Duodenal mucosa (tissue), 2 donors: Measurements from ENCODE around the gene SLC10A3.

ENCODE experiments used
- H3K27ac ChIP-seq: one replicate; pipeline ENCODE4 v1.7.0; 2013; ENCODE audit warnings: low read depth, low read length
- H3K27me3 ChIP-seq, 2 donors: one replicate each; pipeline ENCODE4 v1.7.0; 2013; ENCODE audit warnings: low read length in 2 of 2, control low read depth in 1 of 2; ENCODE audit not compliant: insufficient read depth in 2 of 2, control insufficient read depth in 1 of 2
- H3K36me3 ChIP-seq, 2 donors: one replicate each; pipeline ENCODE4 v1.7.0; 2013; ENCODE audit warnings: low read length in 2 of 2, control low read depth in 1 of 2; ENCODE audit not compliant: insufficient read depth in 2 of 2, control insufficient read depth in 1 of 2
- H3K4me1 ChIP-seq, 2 donors: one replicate each; pipeline ENCODE4 v1.7.0; 2013; ENCODE audit warnings: low read length in 2 of 2, control low read depth in 1 of 2; ENCODE audit not compliant: insufficient read depth in 2 of 2, control insufficient read depth in 1 of 2
- H3K4me3 ChIP-seq, 2 donors: one replicate each; pipeline ENCODE4 v1.7.0; 2013; ENCODE audit warnings: low read length in 2 of 2, low read depth in 1 of 2
- H3K9ac ChIP-seq, 2 donors: one replicate each; pipeline ENCODE4 v1.7.0; 2013; ENCODE audit warnings: low read length in 2 of 2, low read depth in 1 of 2
- H3K9me3 ChIP-seq, 2 donors: one replicate each; pipeline ENCODE4 v1.7.0; 2013; ENCODE audit warnings: low read length in 2 of 2, control low read depth in 1 of 2; ENCODE audit not compliant: control insufficient read depth in 1 of 2

Gene SLC10A3

DNA sequence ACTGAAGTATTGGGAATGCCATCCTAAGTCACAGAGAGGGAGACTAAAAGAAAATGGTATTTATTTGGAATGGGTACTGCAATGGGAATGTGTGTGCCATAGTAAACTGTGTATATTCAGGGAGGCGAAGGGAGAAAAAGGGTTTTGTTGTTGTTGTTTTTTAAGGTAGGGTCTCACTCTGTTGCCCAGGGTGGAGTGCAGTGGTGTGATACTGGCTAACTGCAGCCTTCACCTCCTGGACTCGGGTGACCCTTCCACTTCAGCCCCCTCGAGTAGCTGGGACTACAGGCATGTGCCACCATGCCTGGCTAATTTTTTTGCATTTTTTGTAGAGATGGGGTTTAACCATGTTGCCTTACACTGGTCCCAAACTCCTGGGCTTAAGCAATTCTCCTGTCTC, 4.3 kb upstream of the SLC10A3 start:
- H3K4me3 ChIP-seq, result no peak overlapping the region
- H3K36me3 ChIP-seq, result no peaks in the 10 kb centered on the region
- no peaks in the 10 kb centered on the region for H3K27me3 ChIP-seq
- H3K9me3 ChIP-seq, result no peaks in the 10 kb centered on the region
- H3K9ac ChIP-seq, result no peak overlapping the region
- no peak overlapping the region for H3K27ac ChIP-seq
- H3K4me1 ChIP-seq, result peaks cover 0 to 1% of the 10 kb centered on the region in 2 donors

DNA sequence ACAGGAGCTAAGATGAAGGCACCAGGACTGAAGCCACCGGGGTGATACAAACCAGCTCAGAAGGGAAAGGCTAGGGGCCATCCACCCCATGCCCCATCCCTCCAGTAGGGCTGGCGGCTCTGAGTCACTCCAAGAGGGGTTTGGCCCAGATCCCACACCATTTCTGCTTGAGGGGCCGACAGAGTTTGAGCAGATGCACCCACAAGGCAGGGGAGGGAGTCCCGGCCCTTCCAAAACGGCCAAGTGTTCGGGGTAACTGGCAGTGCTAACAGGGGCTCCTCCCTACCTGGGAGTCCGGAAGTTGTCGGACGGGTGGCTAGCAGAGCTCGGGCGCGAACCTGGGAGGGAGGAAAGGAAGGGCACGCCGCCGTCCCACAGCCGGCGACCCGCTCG, 412 bp downstream of the SLC10A3 start:
- Histone ChIP-seq H3K4me3 (peak overlapping the region; percentile 73 to 75), H3K9ac (peak overlapping the region; percentile 76 to 84), H3K9me3 (no peaks in the 10 kb centered on the region), H3K36me3 (no peaks in the 10 kb centered on the region), H3K27ac (peak overlapping the region; percentile 81), H3K4me1 (peaks cover 15 to 21% of the 10 kb centered on the region in 2 donors), H3K27me3 (no peaks in the 10 kb centered on the region)

- no peaks in the 10 kb centered on the region for H3K27me3 ChIP-seq
- H3K27ac ChIP-seq, result no peak overlapping the region
- peaks cover 0 to 5% of the 10 kb centered on the region in 2 donors for H3K36me3 ChIP-seq
- peaks cover 18 to 26% of the 10 kb centered on the region in 2 donors for H3K4me1 ChIP-seq
- H3K4me3 ChIP-seq, result peak overlapping the region; percentile 73 to 75
- no peaks in the 10 kb centered on the region for H3K9me3 ChIP-seq
- H3K9ac ChIP-seq, result peak overlapping the region; percentile 76 to 84
Measured at GRCh38 chrX:154489182-154489581, 1.2 kb downstream of the SLC10A3 start.

- H3K27ac ChIP-seq, result no peak overlapping the region
- H3K4me3 ChIP-seq, result no peak overlapping the region
- H3K36me3 ChIP-seq, result peaks cover 0 to 5% of the 10 kb centered on the region in 2 donors
- H3K9me3 ChIP-seq, result no peaks in the 10 kb centered on the region
- peaks cover 18 to 26% of the 10 kb centered on the region in 2 donors for H3K4me1 ChIP-seq
- H3K27me3 ChIP-seq, result no peaks in the 10 kb centered on the region
- H3K9ac ChIP-seq, result no peak overlapping the region
Measured at GRCh38 chrX:154488336-154489075, 1.9 kb downstream of the SLC10A3 start.

DNA sequence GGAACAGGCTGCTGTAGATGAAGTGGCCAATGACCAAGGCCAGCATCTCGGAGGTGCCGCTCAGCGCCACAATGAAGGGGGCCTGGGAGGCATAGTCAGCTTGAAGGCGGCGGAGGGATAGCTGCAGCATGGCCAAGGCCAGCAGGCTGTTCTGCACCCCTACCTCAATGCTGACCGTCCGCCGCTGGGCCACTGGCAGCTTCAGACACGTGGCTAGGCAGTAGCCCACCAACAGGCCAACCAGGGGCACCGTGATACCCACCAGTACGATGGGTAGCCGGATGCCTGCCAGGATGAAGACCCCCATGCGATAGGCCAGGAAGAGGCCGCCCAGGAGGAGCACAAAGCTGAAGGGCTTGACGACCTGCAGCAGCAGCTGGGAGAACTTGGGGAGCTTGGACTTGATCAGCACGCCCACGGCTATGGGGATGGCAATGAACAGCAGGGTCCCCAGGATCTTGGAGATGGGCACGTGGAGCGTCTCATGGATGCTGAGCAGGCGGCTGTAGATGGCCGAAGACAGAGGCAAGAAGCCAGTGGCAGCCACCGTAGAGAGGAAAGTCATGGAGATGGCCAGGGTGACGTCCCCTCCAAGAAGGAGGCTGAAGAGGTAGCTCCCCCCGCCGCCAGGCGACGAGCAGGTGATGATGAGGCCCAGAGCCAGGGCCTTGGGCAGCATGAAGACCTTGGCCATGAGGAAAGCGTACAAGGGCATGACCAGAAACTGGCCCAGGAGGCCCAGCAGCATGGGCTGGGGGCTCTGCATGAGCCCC, 2.7 kb downstream of the SLC10A3 start:
- H3K27me3 ChIP-seq, result no peaks in the 10 kb centered on the region
- H3K4me1 ChIP-seq, result peaks cover 18 to 26% of the 10 kb centered on the region in 2 donors
- no peak overlapping the region for H3K4me3 ChIP-seq
- H3K27ac ChIP-seq, result no peak overlapping the region
- no peaks in the 10 kb centered on the region for H3K9me3 ChIP-seq
- H3K36me3 ChIP-seq, result peaks cover 0 to 5% of the 10 kb centered on the region in 2 donors
- no peak overlapping the region for H3K9ac ChIP-seq

- peak within 1 kb of the TSS; percentile 73 for H3K27ac ChIP-seq
- H3K4me1 ChIP-seq, result peaks cover 18 to 26% of the 10 kb centered on the region in 2 donors
- H3K9me3 ChIP-seq, result no peaks in the 10 kb centered on the region
- peak within 1 kb of the TSS; percentile 48 to 70 for H3K9ac ChIP-seq
- H3K4me3 ChIP-seq, result peak within 1 kb of the TSS; percentile 52 to 63
- peaks cover 0 to 5% of the 10 kb centered on the region in 2 donors for H3K36me3 ChIP-seq
- no peaks in the 10 kb centered on the region for H3K27me3 ChIP-seq
Measured at GRCh38 chrX:154486396-154487207, 3.8 kb downstream of the SLC10A3 start, which contains the start of gene UBL4A. TSS of gene UBL4A (minus strand) at chrX:154486615. CDS start at chrX:154486584, 31 bp downstream.

DNA sequence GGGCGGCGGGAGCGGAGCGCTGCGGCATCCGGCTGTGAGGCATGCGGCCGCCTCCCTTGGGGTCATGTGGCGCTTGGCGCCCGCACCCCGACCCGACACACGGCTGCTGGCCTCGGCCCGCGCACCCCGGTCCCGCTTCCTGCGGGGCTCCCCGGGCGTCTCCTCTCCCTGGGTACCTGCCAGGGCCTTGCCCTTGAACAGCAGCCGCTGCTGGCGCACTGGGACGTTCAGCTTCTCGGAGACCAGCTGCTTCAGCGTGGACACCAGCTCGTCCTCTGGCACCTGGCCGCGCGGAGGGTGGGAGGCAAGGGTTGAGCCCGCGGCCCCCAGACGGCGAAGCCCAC, 4.4 kb downstream of the SLC10A3 start:
- Histone ChIP-seq H3K4me3 (peak overlapping the region; percentile 50 to 63), H3K4me1 (peaks cover 18 to 26% of the 10 kb centered on the region in 2 donors), H3K27me3 (no peaks in the 10 kb centered on the region), H3K27ac (peak overlapping the region; percentile 62), H3K9me3 (no peaks in the 10 kb centered on the region), H3K9ac (peak overlapping the region; percentile 48 to 70), H3K36me3 (peaks cover 0 to 5% of the 10 kb centered on the region in 2 donors)

- no peaks in the 10 kb centered on the region for H3K9me3 ChIP-seq
- peaks cover 18 to 26% of the 10 kb centered on the region in 2 donors for H3K4me1 ChIP-seq
- no peaks in the 10 kb centered on the region for H3K27me3 ChIP-seq
- peak overlapping the region; percentile 62 for H3K27ac ChIP-seq
- peaks cover 0 to 5% of the 10 kb centered on the region in 2 donors for H3K36me3 ChIP-seq
- peak overlapping the region; percentile 48 to 70 for H3K9ac ChIP-seq
- peak overlapping the region; percentile 50 to 63 for H3K4me3 ChIP-seq
Measured at GRCh38 chrX:154485150-154486051, 5.0 kb downstream of the SLC10A3 start.
